ENCODE results near the gene MCL1. TPM values are rescaled to one million over a fixed set of nuclear protein-coding genes. Genes with fewer than 3 reads are reported as not detected.
A peak's percentile ranks its signal among the peaks of the same experiment; 100 is the strongest.

Gene MCL1
- total and polyA plus RNA-seq, 2 of the 13 experiments (the other 11 are each of a cell fraction or from before 2014, with no cell fraction given) = 69.5 to 125 TPM

DNA sequence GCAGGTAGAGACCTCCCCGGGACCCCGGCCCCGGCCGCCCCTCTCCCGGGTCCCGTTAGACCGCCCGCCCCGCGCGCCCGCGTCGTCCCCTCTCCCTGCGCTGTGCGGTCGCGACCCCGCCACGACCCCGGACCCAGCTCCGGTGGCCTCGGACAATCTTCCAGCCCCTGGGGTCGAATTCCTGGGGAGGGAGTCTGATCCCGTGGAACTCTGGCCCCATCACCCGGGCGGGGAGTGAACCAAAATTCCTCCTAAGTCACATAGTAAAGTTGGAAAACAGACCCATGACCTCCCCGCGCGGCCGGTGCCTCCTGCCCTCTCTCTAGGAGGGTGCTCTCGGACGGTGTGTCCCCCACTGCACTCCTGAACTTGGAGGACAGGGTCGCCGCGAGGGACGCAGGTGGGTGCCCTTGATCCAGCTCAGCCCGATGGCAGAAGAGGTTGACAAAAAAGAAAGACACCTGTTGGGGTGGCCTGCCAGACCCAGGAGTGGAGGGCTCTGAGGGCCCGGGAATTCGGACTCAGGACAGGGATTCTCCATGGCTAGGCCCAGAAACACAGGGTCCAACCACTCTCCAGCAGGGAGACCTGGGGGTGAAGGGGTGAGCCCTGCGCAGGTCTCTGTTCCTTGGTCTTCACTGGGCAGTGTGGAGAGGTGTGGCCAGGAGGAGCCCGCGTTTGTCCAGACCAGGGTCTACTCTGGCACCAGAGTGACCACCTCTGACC, 29.8 kb downstream of the MCL1 start (continued):
- TF ChIP-seq DNMT3B (CRISPR knock-in tag; conservative IDR thresholded peaks at IDR 0.05) (no peak), BCL6 (CRISPR knock-in tag; IDR thresholded peaks at IDR 0.05) (peak; percentile 40; the same call in 1 of the 2 replicates), STAG1 (CRISPR knock-in tag; IDR thresholded peaks at IDR 0.05) (peak; percentile 29), ZNF747 (CRISPR knock-in tag; IDR thresholded peaks at IDR 0.05; ENCODE audit: borderline replicate concordance) (no peak), TOE1 (CRISPR knock-in tag; IDR thresholded peaks at IDR 0.05) (no peak), RARA (CRISPR knock-in tag; IDR thresholded peaks at IDR 0.05) (peak; percentile 43; the same call in 1 of the 2 replicates), LCORL (IDR thresholded peaks at IDR 0.05) (no peak), LCORL (CRISPR knock-in tag; IDR thresholded peaks at IDR 0.05) (peak; percentile 46), PHF8 (CRISPR knock-in tag; IDR thresholded peaks at IDR 0.05) (peak; percentile 15; the same call in 1 of the 2 replicates), MLLT10 (CRISPR knock-in tag; IDR thresholded peaks at IDR 0.05) (no peak), ZBTB7A (CRISPR knock-in tag; IDR thresholded peaks at IDR 0.05) (no peak), ZNF776 (CRISPR knock-in tag; IDR thresholded peaks at IDR 0.05) (no peak), TBP (CRISPR knock-in tag; IDR thresholded peaks at IDR 0.05) (no peak), TEAD3 (CRISPR knock-in tag; optimal IDR thresholded peaks at IDR 0.05; ENCODE audit: borderline replicate concordance) (peak; percentile 49), BHLHE40 (IDR thresholded peaks at IDR 0.05; ENCODE audit: low read length) (no peak), ZNF33A (CRISPR knock-in tag; IDR thresholded peaks at IDR 0.05; ENCODE audit: borderline replicate concordance) (no peak), PCBP2 (optimal IDR thresholded peaks at IDR 0.05; ENCODE audit: low read depth, low read length, poor library complexity, severe bottlenecking) (no peak)
- TF ChIP-seq, protein P1, sequence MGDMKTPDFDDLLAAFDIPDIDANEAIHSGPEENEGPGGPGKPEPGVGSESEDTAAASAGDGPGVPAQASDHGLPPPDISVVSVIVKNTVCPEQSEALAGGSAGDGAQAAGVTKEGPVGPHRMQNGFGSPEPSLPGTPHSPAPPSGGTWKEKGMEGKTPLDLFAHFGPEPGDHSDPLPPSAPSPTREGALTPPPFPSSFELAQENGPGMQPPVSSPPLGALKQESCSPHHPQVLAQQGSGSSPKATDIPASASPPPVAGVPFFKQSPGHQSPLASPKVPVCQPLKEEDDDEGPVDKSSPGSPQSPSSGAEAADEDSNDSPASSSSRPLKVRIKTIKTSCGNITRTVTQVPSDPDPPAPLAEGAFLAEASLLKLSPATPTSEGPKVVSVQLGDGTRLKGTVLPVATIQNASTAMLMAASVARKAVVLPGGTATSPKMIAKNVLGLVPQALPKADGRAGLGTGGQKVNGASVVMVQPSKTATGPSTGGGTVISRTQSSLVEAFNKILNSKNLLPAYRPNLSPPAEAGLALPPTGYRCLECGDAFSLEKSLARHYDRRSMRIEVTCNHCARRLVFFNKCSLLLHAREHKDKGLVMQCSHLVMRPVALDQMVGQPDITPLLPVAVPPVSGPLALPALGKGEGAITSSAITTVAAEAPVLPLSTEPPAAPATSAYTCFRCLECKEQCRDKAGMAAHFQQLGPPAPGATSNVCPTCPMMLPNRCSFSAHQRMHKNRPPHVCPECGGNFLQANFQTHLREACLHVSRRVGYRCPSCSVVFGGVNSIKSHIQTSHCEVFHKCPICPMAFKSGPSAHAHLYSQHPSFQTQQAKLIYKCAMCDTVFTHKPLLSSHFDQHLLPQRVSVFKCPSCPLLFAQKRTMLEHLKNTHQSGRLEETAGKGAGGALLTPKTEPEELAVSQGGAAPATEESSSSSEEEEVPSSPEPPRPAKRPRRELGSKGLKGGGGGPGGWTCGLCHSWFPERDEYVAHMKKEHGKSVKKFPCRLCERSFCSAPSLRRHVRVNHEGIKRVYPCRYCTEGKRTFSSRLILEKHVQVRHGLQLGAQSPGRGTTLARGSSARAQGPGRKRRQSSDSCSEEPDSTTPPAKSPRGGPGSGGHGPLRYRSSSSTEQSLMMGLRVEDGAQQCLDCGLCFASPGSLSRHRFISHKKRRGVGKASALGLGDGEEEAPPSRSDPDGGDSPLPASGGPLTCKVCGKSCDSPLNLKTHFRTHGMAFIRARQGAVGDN (CRISPR knock-in tag; IDR thresholded peaks at IDR 0.05) = peak; percentile 7
- TF ChIP-seq, protein P2, sequence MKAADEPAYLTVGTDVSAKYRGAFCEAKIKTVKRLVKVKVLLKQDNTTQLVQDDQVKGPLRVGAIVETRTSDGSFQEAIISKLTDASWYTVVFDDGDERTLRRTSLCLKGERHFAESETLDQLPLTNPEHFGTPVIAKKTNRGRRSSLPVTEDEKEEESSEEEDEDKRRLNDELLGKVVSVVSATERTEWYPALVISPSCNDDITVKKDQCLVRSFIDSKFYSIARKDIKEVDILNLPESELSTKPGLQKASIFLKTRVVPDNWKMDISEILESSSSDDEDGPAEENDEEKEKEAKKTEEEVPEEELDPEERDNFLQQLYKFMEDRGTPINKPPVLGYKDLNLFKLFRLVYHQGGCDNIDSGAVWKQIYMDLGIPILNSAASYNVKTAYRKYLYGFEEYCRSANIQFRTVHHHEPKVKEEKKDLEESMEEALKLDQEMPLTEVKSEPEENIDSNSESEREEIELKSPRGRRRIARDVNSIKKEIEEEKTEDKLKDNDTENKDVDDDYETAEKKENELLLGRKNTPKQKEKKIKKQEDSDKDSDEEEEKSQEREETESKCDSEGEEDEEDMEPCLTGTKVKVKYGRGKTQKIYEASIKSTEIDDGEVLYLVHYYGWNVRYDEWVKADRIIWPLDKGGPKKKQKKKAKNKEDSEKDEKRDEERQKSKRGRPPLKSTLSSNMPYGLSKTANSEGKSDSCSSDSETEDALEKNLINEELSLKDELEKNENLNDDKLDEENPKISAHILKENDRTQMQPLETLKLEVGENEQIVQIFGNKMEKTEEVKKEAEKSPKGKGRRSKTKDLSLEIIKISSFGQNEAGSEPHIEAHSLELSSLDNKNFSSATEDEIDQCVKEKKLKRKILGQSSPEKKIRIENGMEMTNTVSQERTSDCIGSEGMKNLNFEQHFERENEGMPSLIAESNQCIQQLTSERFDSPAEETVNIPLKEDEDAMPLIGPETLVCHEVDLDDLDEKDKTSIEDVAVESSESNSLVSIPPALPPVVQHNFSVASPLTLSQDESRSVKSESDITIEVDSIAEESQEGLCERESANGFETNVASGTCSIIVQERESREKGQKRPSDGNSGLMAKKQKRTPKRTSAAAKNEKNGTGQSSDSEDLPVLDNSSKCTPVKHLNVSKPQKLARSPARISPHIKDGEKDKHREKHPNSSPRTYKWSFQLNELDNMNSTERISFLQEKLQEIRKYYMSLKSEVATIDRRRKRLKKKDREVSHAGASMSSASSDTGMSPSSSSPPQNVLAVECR (CRISPR knock-in tag; IDR thresholded peaks at IDR 0.05; ENCODE audit: borderline replicate concordance) = peak; percentile 39; the same call in 1 of the 2 replicates
- TF ChIP-seq, protein P3, sequence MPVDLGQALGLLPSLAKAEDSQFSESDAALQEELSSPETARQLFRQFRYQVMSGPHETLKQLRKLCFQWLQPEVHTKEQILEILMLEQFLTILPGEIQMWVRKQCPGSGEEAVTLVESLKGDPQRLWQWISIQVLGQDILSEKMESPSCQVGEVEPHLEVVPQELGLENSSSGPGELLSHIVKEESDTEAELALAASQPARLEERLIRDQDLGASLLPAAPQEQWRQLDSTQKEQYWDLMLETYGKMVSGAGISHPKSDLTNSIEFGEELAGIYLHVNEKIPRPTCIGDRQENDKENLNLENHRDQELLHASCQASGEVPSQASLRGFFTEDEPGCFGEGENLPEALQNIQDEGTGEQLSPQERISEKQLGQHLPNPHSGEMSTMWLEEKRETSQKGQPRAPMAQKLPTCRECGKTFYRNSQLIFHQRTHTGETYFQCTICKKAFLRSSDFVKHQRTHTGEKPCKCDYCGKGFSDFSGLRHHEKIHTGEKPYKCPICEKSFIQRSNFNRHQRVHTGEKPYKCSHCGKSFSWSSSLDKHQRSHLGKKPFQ (CRISPR knock-in tag; IDR thresholded peaks at IDR 0.05; ENCODE audit: insufficient replicate concordance) = peak; percentile 9
